SW480 (cell line): ENCODE data around the gene TSPAN1.

Experiments
- DNase-seq: peaks from one replicate; pipeline ENCODE4 v3.0.0-alpha.2; 2016; ENCODE audit warnings: low spot score

The TSPAN1 gene

GRCh38 chr1:46160212-46160611, 14.7 kb upstream of the TSPAN1 start:
- no peak for DNase-seq

- no peak for DNase-seq
These were observed 8.1 kb upstream of the TSPAN1 start for GRCh38 chr1:46166521-46167462.

DNA sequence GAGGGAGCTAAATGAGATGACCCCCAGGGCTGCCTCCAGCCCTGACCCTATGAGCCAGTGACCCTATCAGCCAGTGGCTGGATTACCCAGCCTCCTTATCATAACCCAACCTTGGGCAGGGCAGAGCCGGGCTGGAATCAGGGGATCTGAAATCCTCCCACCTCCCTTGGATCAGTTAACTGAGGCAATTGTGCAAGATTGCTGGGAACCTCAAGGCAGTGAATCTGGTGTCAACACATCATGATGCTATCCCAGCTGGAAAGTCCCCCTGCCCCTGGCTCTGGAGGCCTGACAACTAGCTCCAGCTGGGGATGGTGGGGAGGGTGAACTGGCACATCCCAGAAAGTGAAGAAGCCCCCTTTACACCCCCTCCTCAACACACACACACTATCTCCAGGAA, 6.4 kb upstream of the TSPAN1 start:
- DNase-seq, result no peak

DNA sequence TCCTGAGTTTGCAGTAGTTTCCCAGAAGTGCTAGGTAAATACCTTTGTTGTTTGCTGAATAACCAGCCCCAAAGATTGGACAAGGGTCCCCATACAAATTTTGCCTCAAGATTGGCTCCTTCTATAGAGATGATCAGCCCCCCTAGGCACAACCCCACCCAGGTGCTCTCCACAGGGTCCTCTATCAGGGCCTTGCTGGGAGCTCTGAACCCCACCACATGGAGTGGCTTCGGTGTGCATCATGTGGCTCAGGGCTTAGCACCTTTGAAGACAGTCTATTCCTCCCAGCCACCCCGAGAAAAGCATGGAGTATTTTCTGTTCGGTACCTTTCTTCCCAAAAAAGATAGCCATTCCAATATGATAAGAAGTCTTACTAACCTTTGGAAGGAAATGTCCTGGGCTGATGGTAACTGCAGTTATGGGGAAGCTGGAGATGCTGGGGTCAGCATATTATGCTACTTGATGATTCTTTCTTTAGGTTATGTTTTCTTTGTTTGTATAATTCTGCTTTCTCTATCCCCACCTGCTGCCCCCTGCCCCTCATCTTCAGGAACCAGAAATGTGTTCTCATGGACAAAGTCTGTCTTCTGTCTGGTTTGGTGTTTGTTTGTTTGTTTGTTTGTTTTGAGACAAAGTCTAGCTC, 5.0 kb upstream of the TSPAN1 start:
- DNase-seq, result no peak

- no peak for DNase-seq
These were observed 3.5 kb upstream of the TSPAN1 start for GRCh38 chr1:46171351-46171750.

DNA sequence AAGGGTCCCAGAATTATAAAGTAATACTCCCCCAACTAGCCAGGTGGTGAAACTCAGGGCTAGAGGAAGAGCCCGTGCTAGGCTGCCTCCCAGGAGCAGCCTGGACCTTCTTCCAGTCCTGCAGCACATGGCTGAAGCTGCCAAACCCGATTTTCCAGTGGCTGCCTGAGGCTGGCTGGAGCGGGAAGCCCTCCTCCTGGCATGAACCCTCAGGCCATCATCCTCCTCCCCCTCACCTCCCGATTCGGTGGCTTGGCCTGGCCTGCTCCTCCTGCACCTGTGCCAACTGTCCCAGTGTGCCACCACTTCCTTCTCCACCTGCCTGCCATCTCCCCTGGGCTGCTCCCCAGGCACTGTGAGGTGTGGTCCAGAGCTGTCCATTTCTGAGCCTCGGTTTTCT, 3.0 kb upstream of the TSPAN1 start:
- no peak for DNase-seq

DNA sequence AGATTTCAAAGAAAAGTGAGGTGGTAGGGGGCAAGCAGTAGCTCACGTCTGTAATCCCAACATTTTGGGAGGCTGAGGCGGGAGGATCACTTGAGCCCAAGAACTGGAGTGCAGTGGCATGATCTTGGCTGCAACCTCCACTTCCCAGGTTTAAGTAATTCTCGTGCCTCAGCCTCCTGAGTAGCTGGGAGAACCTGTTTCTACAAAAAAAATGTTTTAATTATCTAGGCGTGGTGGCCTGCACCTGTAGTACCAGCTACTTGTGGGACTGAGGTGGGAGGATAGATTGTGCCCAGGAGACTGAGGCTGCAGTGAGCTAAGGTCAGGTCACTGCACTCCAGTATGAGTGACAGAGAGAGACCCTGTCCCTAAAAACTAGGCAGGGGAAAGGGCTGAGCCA, 2.6 kb upstream of the TSPAN1 start:
- no peak for DNase-seq

- no peak for DNase-seq
These were observed 1.5 kb upstream of the TSPAN1 start for GRCh38 chr1:46173361-46173856.

DNA sequence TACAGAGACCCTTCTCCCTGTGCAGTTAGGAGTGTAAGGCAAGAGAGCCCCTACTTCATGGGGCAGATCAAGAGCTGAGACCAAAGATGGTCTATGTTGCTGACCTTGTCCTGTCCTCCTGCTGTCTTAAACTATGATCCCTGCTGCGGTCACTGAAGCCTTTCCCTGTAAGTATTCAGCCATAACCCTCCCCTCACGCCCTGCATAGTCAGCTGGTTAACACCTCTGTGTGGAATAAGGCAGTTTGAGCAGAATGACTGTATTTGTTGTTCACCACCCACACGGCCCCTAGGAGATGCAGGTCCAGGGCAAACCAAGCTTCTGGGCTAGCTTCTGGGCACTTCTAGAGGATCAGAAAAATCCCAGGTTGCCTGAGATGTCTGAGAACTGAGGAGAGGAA, 356 bp downstream of the TSPAN1 start:
- no peak for DNase-seq

DNA sequence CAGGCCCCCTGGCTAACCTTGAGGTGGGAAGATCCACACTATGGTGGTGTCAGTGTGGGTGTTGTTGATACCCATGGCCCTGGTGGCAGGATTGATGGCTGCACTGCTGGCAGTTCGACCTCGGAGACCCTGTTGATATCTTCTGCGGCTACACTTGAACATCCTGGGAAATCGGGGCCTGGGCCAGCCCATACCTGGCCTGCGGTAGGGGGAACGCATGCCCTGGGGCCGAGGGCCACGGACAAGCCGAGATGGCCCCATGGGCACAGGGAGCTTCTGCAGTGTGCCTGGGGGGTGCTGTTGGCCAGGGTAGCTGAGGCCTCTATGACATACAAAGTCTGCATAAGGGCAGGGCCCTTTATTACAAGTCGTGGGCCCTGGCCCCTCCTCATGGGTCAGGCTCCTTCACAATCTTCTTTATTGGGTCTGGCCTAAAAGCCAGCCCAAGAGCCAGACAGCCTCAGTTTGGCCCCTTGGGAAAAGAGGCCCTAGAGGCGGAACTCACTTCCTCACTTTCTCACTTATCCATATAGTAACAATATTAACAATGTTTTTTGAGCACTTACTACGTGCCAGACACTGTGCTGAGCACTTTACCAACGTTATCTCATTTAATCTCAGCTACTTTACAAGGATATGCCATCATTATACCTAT, 1.5 kb downstream of the TSPAN1 start, which contains the start of gene P3R3URF:
TSS of gene P3R3URF (minus strand) at position 278 of the 655 bp plus-strand sequence. CDS start at position 261, 17 bp downstream.
- DNase-seq, result no peak

DNA sequence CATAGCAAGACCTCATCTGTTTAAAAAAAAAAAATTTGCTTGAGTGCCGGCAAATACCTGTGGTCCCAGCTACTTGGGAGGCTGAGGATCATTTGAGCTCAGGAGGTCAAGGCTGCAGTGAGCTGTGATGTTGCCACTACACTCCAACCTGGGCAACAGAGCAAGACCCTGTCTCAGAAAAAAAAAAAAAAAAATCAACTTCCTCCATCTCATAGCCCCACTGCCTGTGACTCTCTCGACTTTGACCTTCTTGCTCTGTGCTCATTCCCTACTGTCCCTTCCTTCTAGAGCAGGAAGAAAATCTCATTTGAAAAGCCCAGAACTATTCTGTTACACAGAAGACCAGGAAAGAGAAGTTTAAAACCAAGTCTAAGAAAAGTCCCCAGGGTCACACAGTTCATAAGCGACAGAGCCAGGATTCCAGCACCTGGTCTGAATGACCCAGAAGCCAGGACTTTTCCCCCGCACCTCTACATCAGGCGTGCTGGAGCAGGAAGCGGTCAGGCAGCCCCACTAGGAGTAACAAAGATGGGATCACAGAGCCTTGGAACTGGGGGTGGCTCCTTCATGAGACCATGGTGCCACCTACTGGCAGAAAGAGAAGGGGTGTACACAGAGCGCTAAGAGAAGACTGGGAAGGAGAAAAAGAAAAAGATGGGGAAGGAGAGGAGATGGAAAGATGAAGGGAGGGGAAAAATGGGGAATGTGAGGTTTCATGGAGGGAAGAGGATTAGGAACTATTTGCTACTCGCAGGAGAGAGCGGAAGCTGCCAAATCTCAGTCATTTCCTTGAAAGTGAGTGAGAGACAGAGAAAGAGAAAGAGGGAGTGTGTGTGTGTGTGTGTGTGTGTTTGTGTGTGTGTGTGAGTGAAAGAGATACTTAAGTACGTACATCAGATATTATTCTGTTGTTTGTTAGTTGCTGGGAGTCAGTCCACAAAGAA, 4.5 kb downstream of the TSPAN1 start:
- DNase-seq, result peak; percentile 88

DNA sequence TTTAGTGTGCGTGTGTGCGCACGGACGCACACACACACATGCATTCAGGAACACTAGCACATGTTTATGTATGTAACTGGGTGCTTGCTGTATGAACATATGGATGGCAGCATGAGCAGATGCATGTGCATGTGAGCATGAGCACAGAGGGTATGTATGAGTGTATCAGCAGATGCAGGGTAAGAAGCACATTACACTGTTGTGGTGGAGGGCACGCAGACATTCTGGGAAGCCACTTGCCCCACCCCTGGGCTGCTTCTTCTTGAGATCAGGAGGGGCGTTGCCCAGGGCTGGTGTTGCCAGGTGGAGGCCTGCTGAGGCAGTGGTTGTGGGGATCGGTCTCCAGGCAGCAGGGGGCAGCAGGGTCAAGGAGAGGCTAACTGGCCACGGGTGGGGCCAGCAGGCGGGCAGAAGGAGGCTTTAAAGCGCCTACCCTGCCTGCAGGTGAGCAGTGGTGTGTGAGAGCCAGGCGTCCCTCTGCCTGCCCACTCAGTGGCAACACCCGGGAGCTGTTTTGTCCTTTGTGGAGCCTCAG, 5.3 kb downstream of the TSPAN1 start:
- DNase-seq, result peak; percentile 77

- DNase-seq, result no peak
These were observed 6.7 kb downstream of the TSPAN1 start for GRCh38 chr1:46181343-46182260.

DNA sequence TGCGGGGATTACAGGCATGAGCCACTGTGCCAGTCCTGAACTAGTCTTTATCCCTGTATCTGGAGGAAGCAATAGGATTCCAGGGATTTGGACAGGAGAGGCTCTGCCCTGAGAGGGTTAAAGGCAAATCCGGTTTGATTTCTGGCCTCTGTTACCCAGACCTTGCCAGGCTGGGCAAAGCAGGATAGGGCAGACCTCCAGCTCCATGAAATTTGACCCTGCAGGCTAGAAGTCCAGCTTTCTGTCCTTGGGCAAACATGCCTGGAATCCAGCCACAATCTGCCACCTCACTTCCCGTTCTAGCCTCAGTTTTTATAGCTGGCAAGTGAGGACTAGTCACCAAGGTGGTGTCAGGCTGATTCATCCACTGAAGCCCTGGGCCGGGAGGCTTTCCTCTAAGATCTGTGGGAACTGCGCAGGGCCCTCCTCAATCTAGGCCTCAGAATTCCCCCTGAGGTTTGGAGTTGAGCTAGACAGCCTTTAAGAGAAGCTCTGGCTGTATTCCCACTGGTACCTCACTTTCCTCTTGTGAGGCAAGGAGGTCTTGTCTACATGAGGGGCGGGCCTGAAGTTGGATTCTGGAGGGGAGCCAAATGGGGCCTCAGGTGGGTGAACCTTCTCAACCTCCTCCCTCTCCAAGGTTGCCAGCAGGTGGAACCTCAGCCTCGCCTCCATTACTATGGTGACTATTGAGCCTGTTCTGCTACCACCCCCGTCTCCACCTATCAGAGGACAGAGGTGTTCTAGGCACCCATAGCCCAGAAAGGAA, 8.4 kb downstream of the TSPAN1 start:
- peak; percentile 97 for DNase-seq

- no peak for DNase-seq
These were observed 9.2 kb downstream of the TSPAN1 start for GRCh38 chr1:46183926-46184557.

DNA sequence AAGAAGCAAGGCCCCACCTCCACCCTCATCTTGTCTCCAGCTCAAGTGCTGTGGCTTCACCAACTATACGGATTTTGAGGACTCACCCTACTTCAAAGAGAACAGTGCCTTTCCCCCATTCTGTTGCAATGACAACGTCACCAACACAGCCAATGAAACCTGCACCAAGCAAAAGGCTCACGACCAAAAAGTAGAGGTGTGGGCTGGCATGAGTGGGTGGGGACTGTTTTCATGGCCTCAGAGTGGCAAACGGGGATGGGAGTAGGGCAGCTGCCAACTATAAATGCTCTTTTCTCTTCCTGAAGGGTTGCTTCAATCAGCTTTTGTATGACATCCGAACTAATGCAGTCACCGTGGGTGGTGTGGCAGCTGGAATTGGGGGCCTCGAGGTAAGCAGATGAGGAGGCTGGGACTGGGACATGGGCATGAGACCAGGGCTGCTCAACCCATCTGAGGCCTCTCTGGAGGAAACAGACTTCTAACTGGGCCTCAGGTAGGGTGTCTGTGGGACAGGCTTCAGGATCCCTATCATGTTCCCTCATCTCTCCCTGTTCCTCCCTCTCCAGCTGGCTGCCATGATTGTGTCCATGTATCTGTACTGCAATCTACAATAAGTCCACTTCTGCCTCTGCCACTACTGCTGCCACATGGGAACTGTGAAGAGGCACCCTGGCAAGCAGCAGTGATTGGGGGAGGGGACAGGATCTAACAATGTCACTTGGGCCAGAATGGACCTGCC, 10.2 kb downstream of the TSPAN1 start:
- DNase-seq, result no peak

DNA sequence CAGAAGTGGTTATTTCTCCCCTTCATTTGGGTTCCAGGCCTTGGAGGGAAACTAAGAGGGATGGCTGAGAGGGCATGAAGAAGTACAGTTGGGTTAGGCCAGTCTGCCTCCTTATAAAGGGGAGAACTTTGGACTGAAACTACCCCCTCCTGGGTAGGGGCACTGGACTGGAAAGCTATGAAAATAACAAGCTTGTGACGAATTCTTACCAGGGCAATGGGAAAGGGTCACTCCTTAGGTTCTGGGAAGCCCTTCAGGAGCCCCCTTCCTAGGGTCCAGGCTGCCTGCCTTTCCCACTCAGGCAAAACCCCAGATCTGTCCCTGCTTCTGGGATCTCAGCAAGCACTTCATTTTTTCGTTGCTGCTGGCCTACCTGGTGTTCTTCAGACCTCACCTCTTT, 11.2 kb downstream of the TSPAN1 start:
- no peak for DNase-seq
